Stimulated activated naive CD8-positive, alpha-beta T cell treated with anti-CD3 and anti-CD28 coated beads, Interleukin-15, Interleukin-2, amounts not matched to agents 100 ng/mL and 50 ng/mL, for 24 hours (primary cell): ENCODE results near the gene RNF126.
"Not testable (repeated sequence)": the region's sequence is repeated elsewhere in the genome, so short reads cannot be mapped to it uniquely, and the experiment has no call there.

Experiments
- H3K27ac Mint-ChIP-seq: one replicate; pipeline ENCODE4 v1.8.0; 2021; ENCODE audit warnings: mild to moderate bottlenecking, mixed read lengths
- H3K27me3 Mint-ChIP-seq: one replicate; pipeline ENCODE4 v1.8.0; 2021; ENCODE audit warnings: mixed read lengths
- H3K36me3 Mint-ChIP-seq: one replicate; pipeline ENCODE4 v1.8.0; 2021; ENCODE audit warnings: low read depth, mixed read lengths
- H3K4me1 Mint-ChIP-seq: one replicate; pipeline ENCODE4 v1.8.0; 2021; ENCODE audit warnings: low read depth, mixed read lengths
- H3K4me3 Mint-ChIP-seq: one replicate; pipeline ENCODE4 v1.8.0; 2021; ENCODE audit warnings: mild to moderate bottlenecking, mixed read lengths
- H3K9me3 Mint-ChIP-seq: one replicate; pipeline ENCODE4 v1.8.0; 2021; ENCODE audit warnings: mixed read lengths

RNF126 gene

GRCh38 chr19:634975-635652 is 27.9 kb downstream of the RNF126 start:
- no peaks in the 10 kb centered on the region for H3K27me3 Mint-ChIP-seq
- H3K4me1 Mint-ChIP-seq = peaks cover 45% of the 10 kb centered on the region
- no peak overlapping the region for H3K27ac Mint-ChIP-seq
- no peaks in the 10 kb centered on the region for H3K9me3 Mint-ChIP-seq
- H3K36me3 Mint-ChIP-seq = peaks cover 8% of the 10 kb centered on the region
- H3K4me3 Mint-ChIP-seq = no peak overlapping the region

- Mint-ChIP-seq H3K27me3 (no peaks in the 10 kb centered on the region), H3K4me3 (peak overlapping the region; percentile 98), H3K36me3 (peaks cover 14% of the 10 kb centered on the region), H3K27ac (peak overlapping the region; percentile 84), H3K4me1 (peaks cover 41% of the 10 kb centered on the region), H3K9me3 (no peaks in the 10 kb centered on the region)
Observed at GRCh38 chr19:633786-634639, 29.0 kb downstream of the RNF126 start.

GRCh38 chr19:633068-633785 is 29.8 kb downstream of the RNF126 start, which contains the start of gene POLRMT:
Gene POLRMT, minus strand, starts transcription at chr19:633537. Its CDS starts 25 bp downstream, at chr19:633512.
- Mint-ChIP-seq H3K27me3 (no peaks in the 10 kb centered on the region), H3K4me1 (peaks cover 43% of the 10 kb centered on the region), H3K9me3 (no peaks in the 10 kb centered on the region), H3K27ac (peak within 1 kb of the TSS; percentile 96), H3K4me3 (peak within 1 kb of the TSS; percentile 98), H3K36me3 (peaks cover 21% of the 10 kb centered on the region)

GRCh38 chr19:632579-633067 is 30.4 kb downstream of the RNF126 start:
- Mint-ChIP-seq H3K4me1 (peaks cover 40% of the 10 kb centered on the region), H3K27ac (peak overlapping the region; percentile 96), H3K27me3 (no peaks in the 10 kb centered on the region), H3K4me3 (peak overlapping the region; percentile 98), H3K9me3 (no peaks in the 10 kb centered on the region), H3K36me3 (peaks cover 23% of the 10 kb centered on the region)

- Mint-ChIP-seq H3K4me1 (peaks cover 35% of the 10 kb centered on the region), H3K36me3 (peaks cover 31% of the 10 kb centered on the region), H3K27me3 (no peaks in the 10 kb centered on the region), H3K4me3 (no peak overlapping the region), H3K9me3 (no peaks in the 10 kb centered on the region), H3K27ac (no peak overlapping the region)
Observed at GRCh38 chr19:629961-630714, 32.9 kb downstream of the RNF126 start.

- peaks cover 31% of the 10 kb centered on the region for H3K36me3 Mint-ChIP-seq
- H3K9me3 Mint-ChIP-seq, H3K4me3 Mint-ChIP-seq, H3K27ac Mint-ChIP-seq, H3K27me3 Mint-ChIP-seq: not testable (repeated sequence)
- H3K4me1 Mint-ChIP-seq = peaks cover 35% of the 10 kb centered on the region
Observed at GRCh38 chr19:629515-629914, 33.5 kb downstream of the RNF126 start.

GRCh38 chr19:628168-628567 is 34.8 kb downstream of the RNF126 start:
- H3K4me1 Mint-ChIP-seq = peaks cover 25% of the 10 kb centered on the region
- H3K36me3 Mint-ChIP-seq = peaks cover 31% of the 10 kb centered on the region
- no peak overlapping the region for H3K27ac Mint-ChIP-seq
- no peaks in the 10 kb centered on the region for H3K27me3 Mint-ChIP-seq
- no peak overlapping the region for H3K4me3 Mint-ChIP-seq
- H3K9me3 Mint-ChIP-seq = no peaks in the 10 kb centered on the region

GRCh38 chr19:626566-626965 is 36.4 kb downstream of the RNF126 start:
- Mint-ChIP-seq H3K4me1 (peaks cover 14% of the 10 kb centered on the region), H3K36me3 (peaks cover 31% of the 10 kb centered on the region)
- H3K4me3 Mint-ChIP-seq, H3K27ac Mint-ChIP-seq, H3K9me3 Mint-ChIP-seq, H3K27me3 Mint-ChIP-seq: not testable (repeated sequence)

- Mint-ChIP-seq H3K36me3 (peaks cover 25% of the 10 kb centered on the region), H3K27ac (peak overlapping the region; percentile 19), H3K27me3 (no peaks in the 10 kb centered on the region), H3K4me3 (no peak overlapping the region), H3K9me3 (no peaks in the 10 kb centered on the region), H3K4me1 (peaks cover 5% of the 10 kb centered on the region)
Observed at GRCh38 chr19:625257-625656, 37.8 kb downstream of the RNF126 start.

- Mint-ChIP-seq H3K4me1 (peaks cover 3% of the 10 kb centered on the region), H3K4me3 (no peak overlapping the region), H3K36me3 (peaks cover 20% of the 10 kb centered on the region), H3K27me3 (no peaks in the 10 kb centered on the region), H3K27ac (no peak overlapping the region), H3K9me3 (no peaks in the 10 kb centered on the region)
Observed at GRCh38 chr19:624433-625109, 38.4 kb downstream of the RNF126 start.

GRCh38 chr19:623974-624373 is 39.0 kb downstream of the RNF126 start:
- H3K4me3 Mint-ChIP-seq = no peak overlapping the region
- peaks cover 17% of the 10 kb centered on the region for H3K36me3 Mint-ChIP-seq
- H3K9me3 Mint-ChIP-seq = no peaks in the 10 kb centered on the region
- peaks cover 2% of the 10 kb centered on the region for H3K4me1 Mint-ChIP-seq
- no peak overlapping the region for H3K27ac Mint-ChIP-seq
- no peaks in the 10 kb centered on the region for H3K27me3 Mint-ChIP-seq

GRCh38 chr19:623175-623916 is 39.7 kb downstream of the RNF126 start:
- H3K4me3 Mint-ChIP-seq = no peak overlapping the region
- no peaks in the 10 kb centered on the region for H3K27me3 Mint-ChIP-seq
- no peaks in the 10 kb centered on the region for H3K9me3 Mint-ChIP-seq
- peaks cover 11% of the 10 kb centered on the region for H3K36me3 Mint-ChIP-seq
- no peaks in the 10 kb centered on the region for H3K4me1 Mint-ChIP-seq
- no peak overlapping the region for H3K27ac Mint-ChIP-seq

- H3K9me3 Mint-ChIP-seq = no peaks in the 10 kb centered on the region
- no peaks in the 10 kb centered on the region for H3K27me3 Mint-ChIP-seq
- H3K4me1 Mint-ChIP-seq = no peaks in the 10 kb centered on the region
- H3K36me3 Mint-ChIP-seq = peaks cover 8% of the 10 kb centered on the region
- no peak overlapping the region for H3K4me3 Mint-ChIP-seq
- H3K27ac Mint-ChIP-seq = no peak overlapping the region
Observed at GRCh38 chr19:622666-623065, 40.3 kb downstream of the RNF126 start.
